Fibroblast of peridontal ligament (primary cell): Measurements from ENCODE around the gene NAA60.
"Not testable (repeated sequence)": the region's sequence is repeated elsewhere in the genome, so short reads cannot be mapped to it uniquely, and the experiment has no call there.

Source experiments
- DNase-seq: peaks from one replicate; pipeline ENCODE4 v3.0.0-alpha.2; 2010; ENCODE audit errors: extremely low read depth

NAA60 gene

GRCh38 chr16:3461151-3461550 is 17.7 kb downstream of the NAA60 start:
- no peak for DNase-seq

- no peak for DNase-seq
Observed at GRCh38 chr16:3465301-3465700, 21.8 kb downstream of the NAA60 start.

DNA sequence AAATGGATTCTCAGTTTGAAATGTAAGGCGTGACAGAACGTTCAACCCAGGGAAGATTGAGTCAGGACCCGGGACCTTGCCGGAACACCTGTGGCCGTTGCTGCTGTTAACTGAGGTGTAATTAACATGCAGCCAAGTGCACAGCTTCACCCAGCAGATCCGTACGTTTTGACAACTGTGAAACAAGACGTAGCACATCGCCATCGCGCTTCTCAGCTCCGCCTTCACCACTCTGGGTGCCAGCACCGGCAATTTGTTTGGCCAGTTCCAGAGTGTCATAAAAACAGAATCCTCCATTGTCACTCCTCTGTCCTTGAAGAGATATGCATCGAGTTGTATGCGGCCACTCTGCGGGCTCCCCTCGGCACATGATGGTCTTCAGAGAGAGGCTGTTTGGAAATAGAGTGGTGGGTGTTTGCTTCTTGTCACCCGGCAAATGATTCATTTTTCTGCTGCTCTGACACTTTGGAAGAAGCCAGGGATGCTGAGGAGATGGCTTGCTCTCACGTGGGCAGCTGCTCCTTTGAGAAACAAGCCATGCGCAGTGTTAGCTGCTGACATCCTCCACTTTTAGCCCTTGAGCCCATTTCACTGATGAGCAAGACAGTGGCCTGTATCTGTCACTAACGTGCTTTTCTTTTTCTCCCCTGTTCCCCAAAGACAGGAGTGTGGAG is 22.6 kb downstream of the NAA60 start:
- no peak for DNase-seq

DNA sequence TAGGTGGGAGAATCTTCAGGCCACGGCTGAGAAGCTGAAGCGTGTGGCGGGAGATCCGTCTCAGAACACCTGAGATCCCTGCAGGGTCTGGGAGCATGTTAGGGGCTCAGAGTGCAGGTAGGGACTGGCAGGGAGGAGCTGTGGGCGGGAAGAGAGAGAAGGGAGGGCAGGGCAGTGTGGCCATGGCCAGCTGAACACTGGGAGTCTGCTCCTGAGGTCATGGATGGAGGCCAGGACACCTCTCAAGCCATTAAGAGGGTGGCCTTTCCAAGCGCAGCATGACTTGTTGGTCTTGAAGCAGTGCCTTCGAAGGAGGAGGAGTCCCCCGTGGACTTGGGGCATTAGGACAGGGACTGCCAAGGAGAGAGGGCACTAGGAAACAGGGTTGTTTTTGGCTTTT is 23.7 kb downstream of the NAA60 start:
- DNase-seq = no peak

DNA sequence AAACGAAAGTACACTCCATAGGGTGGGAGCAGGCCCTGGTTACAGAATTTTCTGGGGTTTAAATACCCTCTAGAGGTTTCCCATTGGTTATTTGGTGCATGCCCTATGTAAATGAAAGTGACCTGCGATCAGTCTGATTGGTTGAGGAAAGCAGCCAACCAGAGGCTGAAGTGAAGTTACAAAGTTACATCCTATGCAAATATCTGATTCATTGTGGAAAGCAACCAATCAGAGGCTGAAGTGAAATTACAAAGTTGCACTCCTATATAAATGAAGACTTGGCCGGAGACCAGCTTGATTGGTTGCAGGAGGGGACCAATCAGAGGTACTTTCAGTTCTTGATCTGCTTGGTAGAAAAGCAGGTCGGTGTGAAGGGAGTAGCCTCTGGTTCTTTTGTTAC is 24.4 kb downstream of the NAA60 start:
- DNase-seq = peak; percentile 52

DNA sequence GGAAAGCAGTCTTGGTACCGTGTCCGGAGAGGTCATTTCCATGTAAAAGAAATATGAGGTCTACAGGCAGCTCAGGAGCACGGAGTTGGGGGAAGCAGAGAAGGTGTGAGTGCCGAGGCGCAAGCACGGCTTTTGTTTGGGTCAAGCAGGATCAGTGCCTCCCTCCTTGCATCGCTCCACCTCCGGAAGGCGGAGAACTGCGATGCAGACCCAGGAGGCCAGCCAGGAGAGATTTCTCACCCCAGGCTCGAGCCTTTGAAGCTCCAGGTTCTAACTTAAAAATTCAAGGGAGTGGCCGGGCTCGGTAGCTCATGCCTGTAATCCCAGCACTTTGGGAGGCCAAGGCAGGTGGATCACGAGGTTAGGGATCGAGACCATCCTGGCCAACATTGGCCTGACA is 25.0 kb downstream of the NAA60 start:
- DNase-seq = no peak

DNA sequence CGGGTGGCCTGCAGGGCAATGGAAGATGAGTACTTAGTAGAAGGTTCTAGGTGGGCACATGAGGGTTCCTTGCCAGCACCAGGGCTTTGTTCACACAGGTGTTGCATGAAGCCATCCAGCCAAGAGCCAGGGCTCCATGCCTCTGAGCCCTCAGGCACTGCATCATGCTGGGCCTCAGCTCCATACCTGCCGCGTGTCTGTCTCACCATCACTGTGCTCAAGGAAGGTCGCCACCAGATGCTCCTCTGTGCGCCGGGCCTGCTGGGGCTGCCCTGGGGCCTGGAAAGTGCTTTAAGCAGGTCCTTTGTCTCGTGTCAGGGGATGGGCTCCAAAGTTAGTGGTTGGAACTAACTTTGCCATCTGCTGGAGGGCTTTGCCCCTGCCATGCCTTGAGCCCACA is 26.3 kb downstream of the NAA60 start:
- DNase-seq = no peak

- DNase-seq = no peak
Observed at GRCh38 chr16:3470723-3471122, 27.2 kb downstream of the NAA60 start.

GRCh38 chr16:3471518-3472176 is 28.2 kb downstream of the NAA60 start:
- no peak for DNase-seq

DNA sequence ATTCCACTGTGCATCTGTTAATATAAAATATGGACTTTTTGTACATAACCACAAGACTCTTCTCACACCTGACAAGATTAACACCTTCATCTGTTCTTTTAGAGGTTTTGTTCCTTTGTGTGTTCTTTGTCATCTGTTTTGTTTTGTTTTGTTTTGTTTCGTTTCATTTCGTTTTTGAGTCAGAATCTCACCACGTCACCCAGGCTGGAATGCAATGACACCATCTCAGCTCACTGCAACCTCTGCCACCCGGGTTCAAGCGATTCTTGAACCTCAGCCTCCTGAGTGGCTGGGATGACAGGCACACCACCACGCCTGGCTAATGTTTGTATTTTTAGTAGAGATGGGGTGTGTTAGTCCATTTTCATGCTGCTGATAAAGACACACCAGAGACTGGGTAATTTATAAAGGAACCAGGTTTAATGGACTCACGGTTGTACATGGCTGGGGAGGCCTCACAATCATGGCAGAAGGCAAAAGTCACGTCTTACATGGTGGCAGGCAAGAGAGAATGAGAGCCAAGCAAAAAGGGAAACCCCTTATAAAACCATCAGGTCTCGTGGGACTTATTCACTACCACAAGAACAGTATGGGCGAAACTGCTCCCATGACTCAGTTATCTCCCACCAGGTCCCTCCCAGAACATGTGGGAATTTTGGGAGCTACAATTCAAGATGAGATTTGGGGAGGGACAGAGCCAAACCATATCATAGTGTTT is 29.6 kb downstream of the NAA60 start:
- DNase-seq = peak; percentile 8

DNA sequence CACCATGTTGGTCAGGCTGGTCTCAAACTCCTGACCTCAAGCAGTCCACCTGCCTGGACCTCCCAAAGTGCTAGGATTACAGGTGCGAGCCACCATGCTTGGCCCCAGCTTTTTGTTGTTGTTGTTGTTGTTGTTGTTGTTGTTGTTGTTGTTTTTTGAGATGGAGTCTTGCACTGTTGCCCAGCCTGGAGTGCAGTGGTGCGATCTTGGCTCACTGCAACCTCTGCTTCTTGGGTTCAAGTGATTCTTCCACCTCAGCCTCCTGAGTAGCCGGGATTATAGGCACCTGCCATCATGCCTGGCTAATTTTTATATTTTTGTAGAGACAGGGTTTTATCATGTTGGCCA is 30.1 kb downstream of the NAA60 start:
- not testable (repeated sequence) for DNase-seq

- no peak for DNase-seq
Observed at GRCh38 chr16:3474136-3474779, 30.8 kb downstream of the NAA60 start.

- DNase-seq = not testable (repeated sequence)
Observed at GRCh38 chr16:3474870-3475269, 31.4 kb downstream of the NAA60 start.

DNA sequence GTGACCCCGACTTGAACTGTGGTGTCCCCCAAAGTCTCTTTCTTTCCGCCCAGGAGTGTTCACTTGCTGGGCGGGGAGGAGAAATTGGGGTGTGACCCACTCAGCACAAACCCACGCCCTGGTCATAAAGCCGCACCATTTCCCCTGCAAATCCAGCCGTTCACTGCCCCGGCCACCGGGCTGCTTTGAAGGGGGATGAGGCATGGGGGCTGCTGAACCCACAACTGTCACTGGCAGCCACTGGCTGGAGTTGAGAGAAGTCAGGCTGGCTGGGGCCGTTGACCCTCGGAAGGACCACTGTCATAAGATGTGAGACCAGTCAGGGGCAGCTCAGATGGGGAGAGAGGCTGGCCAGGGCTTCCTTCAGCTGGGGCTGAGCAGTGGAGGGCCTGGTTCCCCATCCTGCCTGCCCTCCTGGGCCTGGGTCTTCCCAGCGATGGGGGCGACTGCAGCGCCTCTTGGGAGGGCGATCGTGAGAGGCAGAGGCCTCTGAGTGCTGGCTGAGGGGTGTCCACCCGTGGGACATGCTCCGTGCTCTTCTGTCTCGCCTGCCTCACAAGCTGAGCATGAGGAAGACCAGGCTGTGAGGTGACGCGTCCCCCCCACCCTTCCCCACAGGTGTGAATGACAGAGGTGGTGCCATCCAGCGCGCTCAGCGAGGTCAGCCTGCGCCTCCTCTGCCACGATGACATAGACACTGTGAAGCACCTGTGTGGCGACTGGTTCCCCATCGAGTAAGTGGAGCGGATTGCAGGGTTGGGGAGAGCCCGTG is 32.3 kb downstream of the NAA60 start:
- DNase-seq = no peak

- DNase-seq = no peak
Observed at GRCh38 chr16:3476409-3476808, 32.9 kb downstream of the NAA60 start.

- DNase-seq = no peak
Observed at GRCh38 chr16:3478242-3478925, 34.9 kb downstream of the NAA60 start.

DNA sequence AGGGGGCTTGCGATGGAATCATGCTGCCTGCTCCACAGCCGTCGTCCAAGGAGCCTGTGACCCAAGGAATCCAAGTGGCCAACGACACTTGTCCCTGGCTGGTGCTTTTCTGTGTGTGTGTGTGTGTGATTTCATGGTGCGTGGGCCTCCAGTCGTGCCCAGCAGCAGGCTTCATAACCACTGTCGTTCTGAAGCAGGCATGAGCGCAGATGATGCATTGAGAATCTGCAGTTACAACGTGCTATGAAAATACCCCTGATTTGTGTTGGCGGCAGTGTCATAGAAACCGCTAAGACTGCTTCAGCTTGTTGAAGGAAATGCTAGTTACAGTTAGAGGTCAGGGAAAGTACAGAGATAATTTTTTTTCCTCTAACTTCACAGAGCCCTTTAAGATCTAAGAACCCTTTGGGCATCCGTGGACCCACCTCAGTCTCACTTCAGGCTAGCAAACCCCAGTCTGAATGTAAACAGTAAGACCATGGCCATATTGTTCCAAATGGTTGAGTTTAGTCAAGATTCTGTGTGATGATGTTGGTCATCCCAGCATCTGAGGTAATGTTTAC is 36.3 kb downstream of the NAA60 start:
- DNase-seq = no peak

DNA sequence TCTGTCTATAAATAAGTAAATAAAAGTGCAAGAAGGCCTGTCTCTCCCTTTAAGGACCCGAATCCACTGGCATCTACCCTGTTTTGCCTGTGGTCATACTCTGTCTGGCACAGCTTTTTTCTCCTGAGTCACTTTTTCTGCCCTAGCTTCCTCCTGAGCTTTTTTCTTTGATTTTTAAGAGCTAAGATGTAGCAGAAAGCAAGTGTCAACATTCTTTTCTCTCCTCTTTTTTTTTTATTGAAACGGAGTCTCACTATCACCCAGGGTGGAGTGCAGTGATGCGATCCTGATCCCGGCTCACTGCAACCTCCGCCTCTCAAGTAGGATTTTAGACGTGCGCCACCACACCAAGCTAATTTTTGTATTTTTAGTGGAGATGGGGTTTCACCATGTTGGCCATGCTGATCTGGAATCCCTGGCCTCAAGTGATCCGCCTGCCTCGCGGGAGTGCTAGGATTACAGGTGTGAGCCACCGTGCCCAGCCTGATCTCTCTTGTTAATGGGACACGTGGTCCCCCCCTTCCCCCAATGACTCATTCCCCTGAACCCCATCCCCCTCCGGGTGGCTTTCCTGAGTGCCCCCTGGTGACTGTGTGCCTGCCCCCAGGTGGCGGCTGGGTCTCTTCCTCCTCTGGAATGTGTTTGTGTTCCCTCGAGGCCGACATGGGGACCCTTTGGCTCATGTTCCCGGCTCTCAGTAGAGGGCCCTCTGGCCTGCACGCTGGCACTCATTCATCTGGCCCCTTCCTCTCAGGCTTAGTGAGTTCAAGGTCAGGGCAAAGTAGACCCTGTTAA is 37.6 kb downstream of the NAA60 start:
- DNase-seq = no peak

DNA sequence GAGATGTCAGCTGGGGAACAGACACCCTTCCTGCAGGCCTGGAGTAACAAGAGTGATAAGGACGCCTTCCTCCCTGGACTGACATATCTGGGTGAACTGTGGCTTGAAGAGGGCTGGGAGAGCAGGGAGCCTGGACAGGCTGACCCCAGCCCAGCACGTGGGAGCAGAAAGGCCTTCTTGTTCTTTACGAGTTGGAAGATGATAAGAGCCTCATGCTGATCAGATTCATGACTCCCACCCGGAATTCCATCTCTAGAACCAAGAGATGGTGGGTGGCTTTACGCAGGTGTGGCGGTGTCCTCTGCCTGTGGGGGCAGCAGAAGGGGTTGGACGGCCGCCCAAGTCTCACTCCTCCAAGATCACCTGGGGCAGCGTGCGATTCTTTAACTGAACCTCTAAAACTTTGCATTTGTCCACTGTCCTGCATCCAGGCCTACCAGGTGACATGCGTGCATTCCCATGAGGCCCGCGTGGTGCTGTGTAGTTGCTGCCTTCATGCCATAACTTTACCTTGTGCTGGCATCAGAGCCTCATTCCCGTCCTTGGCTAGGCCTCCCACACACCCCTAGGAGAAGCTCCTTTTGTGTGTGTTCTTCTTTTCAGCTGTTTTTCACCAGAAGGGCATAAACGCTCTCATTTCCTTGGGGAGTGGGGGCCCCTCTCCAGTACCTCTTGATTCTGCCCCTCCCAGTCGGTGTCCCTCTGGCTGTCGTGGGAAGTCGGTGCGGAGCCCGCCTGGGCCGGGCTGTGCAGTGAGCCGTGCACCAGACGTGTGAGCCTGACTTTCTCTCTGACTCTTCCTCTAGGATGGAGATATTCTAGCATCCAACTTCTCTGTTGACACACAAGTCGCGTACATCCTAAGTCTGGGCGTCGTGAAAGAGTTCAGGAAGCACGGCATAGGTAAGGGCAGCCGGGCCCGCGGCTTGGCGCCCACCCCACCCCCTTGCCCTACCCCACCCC is 38.5 kb downstream of the NAA60 start:
- no peak for DNase-seq
